Activated CD4-positive, alpha-beta T cell treated with anti-CD3 and anti-CD28 coated beads for 36 hours (primary cell): ENCODE data around the gene MYBL2. TPM values are rescaled to one million over a fixed set of nuclear protein-coding genes. Genes with fewer than 3 reads are reported as not detected.
A peak's percentile ranks its signal among the peaks of the same experiment; 100 is the strongest.

Experiments
- ATAC-seq: fragments of 200-7000 bp; cut with Tn5 transposase; one replicate; pipeline ENCODE4 v1.10.0; 2021; ENCODE audit warnings: mild to moderate bottlenecking, moderate library complexity
- CTCF ChIA-PET: fragments of 350-600 bp; sonication (Branson Sonifier 250); formaldehyde crosslinking; loops from one replicate; lab custom pipeline; 2021; ENCODE audit warnings: antibody characterized with exemption; lab: Charles Lee
- POLR2A ChIA-PET: fragments of 350-600 bp; sonication (Branson Sonifier 250); formaldehyde crosslinking; loops from one replicate; lab custom pipeline; 2021; ENCODE audit warnings: antibody characterized with exemption, inconsistent platforms; lab: Charles Lee
- DNase-seq: peaks from one replicate; pipeline ENCODE4 v3.0.0-alpha.2; 2020
- H3K27ac Mint-ChIP-seq: one replicate; pipeline ENCODE4 v1.8.0; 2021; ENCODE audit warnings: mixed read lengths
- H3K27me3 Mint-ChIP-seq: one replicate; pipeline ENCODE4 v1.8.0; 2021; ENCODE audit warnings: mixed read lengths
- H3K36me3 Mint-ChIP-seq: one replicate; pipeline ENCODE4 v1.8.0; 2021; ENCODE audit warnings: low read depth, mixed read lengths
- H3K4me1 Mint-ChIP-seq: one replicate; pipeline ENCODE4 v1.8.0; 2021; ENCODE audit warnings: mixed read lengths
- H3K4me3 Mint-ChIP-seq: one replicate; pipeline ENCODE4 v1.8.0; 2021; ENCODE audit warnings: mild to moderate bottlenecking, moderate library complexity, mixed read lengths
- H3K9me3 Mint-ChIP-seq: one replicate; pipeline ENCODE4 v1.8.0; 2021; ENCODE audit warnings: low read depth, mixed read lengths
- intact Hi-C, 2 experiments: fragments of 100-400 bp; cut with DNase I in 1 of 2; cut with micrococcal nuclease in 1 of 2; formaldehyde crosslinking; loops; one replicate each; pipeline versions ENCODE4 v1.14.2 to v1.15.1; 2022 to 2024; cut with DNase I, micrococcal nuclease
- total RNA-seq, 2 experiments: library from RNA; stranded (reverse); gene quantifications; one replicate each; pipeline ENCODE4 v1.2.3, GENCODE V29; 2021

Gene MYBL2
- total RNA-seq, 2 experiments from 2014 or later = 99.8 to 113 TPM

DNA sequence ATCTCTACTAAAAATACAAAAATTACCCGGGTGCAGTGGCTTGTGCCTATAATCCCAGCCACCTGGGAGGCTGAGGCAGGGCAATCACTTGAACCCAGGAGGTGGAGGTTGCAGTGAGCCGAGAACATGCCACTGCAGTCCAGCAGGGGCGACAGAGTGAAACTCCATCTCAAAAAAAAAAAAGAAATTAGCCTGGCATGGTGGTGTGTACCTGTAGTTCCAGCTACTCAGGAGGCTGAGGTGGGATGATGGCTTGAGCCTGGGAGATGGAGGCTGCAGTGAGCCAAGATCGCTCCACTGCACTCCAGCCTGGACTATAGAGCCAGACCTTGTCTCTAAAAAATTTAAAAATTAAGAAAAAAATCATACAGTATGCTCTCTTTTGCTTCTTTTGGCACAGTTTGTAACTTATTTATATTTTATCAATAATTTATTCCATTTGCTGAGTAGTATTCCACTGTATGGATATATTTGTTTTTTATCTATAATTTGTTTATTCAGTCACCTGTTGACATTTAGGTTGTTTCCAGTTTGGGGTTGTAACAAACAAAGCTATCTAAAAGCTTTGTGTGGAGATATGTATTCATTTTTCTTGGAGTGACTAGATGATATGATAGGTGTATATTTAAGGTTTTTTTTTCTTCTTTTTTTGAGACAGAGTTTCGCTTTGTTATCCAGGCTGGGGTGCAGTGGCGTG lies 8.0 kb upstream of the MYBL2 start:
- H3K27ac Mint-ChIP-seq = no peak overlapping the region
- peak overlapping the region; percentile 92 for H3K4me3 Mint-ChIP-seq
- peaks cover 5% of the 10 kb centered on the region for H3K4me1 Mint-ChIP-seq
- H3K9me3 Mint-ChIP-seq = no peaks in the 10 kb centered on the region
- ATAC-seq (no peak), DNase-seq (peak; percentile 14)
- H3K36me3 Mint-ChIP-seq = no peaks in the 10 kb centered on the region
- CTCF ChIA-PET = interaction anchor here (0.6 to 1.2 kb wide), 3 partner anchors 9 to 89 kb away, joined by 3 read pairs; no protein-coding TSS in a partner anchor
- intact Hi-C loops = no loop called here
- H3K27me3 Mint-ChIP-seq = no peaks in the 10 kb centered on the region
- POLR2A ChIA-PET = interaction anchor here (0.7 to 0.9 kb wide), 2 partner anchors 68 to 93 kb away, joined by 3 read pairs; partner anchors contain the start of gene IFT52

DNA sequence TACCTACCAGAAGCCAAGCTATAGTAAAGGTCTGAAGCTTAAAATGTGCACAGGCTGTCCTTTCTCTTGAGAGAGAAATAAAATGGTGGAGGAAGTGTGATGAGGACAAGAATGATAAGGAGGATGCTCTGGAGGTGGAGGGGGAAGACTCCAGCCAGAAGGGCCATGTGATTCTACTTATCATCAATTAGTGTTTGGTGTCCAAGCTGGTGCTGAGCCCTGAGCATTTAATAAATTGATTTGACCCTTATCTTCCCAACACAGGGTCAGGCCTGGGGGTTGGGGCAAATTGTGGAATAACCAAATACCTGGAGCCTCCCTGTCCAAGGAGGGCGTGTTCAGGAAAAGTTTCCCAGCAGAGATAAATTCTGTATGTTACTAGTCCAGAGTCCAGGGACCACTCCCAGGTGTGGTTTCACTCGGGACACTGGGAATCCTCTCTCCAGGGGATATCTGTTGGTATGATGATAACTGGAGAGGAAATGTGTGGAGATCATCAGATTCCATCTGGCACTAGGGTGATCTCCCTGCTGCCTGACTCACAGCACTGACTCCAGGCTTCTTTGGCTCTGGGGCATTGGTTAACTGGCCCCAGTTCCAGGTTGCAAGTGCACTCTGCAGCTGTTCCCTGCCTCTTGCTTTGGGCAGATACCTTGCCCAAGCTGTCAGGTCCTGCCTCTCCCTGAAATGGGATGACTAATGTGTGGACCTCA lies 3.8 kb upstream of the MYBL2 start:
- no peaks in the 10 kb centered on the region for H3K9me3 Mint-ChIP-seq
- H3K36me3 Mint-ChIP-seq = no peaks in the 10 kb centered on the region
- intact Hi-C loops = no loop called here
- ATAC-seq (no peak), DNase-seq (no peak)
- peaks cover 5% of the 10 kb centered on the region for H3K27me3 Mint-ChIP-seq
- H3K4me3 Mint-ChIP-seq = no peak overlapping the region
- peaks cover 4% of the 10 kb centered on the region for H3K4me1 Mint-ChIP-seq
- POLR2A ChIA-PET = no interaction called here
- no peak overlapping the region for H3K27ac Mint-ChIP-seq
- CTCF ChIA-PET = interaction anchor here (0.6 to 0.7 kb wide), 3 partner anchors 8 to 176 kb away, joined by 3 to 4 read pairs (median 3); no protein-coding TSS in a partner anchor

DNA sequence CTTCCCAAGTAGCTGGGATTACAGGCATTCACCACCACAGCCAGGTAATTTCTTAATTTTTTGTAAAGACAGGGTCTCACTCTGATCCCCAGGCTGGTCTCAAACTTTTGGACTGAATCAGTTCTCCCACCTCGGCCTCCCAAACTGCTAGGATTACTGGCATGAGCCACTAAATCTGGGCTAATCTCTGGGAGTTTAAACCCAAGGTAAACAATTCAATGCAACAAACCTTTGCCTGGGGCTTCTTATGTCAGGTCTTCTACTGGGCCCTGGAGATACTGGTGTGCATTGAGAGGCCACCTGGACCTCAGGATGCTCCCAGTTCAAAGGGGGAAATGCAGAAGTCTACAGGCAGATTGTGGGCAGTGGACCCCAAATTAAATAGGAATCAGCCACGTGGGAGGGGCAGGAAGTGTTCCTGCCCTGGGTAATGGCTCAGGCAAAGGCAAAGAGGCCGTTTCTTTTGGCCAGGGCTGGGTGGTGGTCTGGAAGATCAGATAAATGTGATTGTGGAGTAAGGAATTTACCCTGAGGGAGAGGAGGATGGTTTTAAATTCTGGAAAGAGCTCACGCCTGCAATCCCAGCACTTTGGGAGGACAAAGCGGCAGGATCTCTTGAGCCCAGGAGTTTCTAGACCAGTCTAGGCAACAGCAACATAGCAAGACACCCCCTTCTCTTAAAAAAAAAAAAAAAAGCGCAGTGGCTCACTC lies 1.3 kb upstream of the MYBL2 start:
- Mint-ChIP-seq H3K4me1 (peaks cover 2% of the 10 kb centered on the region), H3K36me3 (peaks cover 15% of the 10 kb centered on the region), H3K9me3 (no peaks in the 10 kb centered on the region), H3K27ac (no peak overlapping the region), H3K27me3 (peaks cover 11% of the 10 kb centered on the region), H3K4me3 (no peak overlapping the region)
- CTCF ChIA-PET = interaction anchor here (0.7 kb wide), 2 partner anchors 39 to 76 kb away, joined by 3 read pairs; no protein-coding TSS in a partner anchor
- DNase-seq (no peak), ATAC-seq (no peak)
- POLR2A ChIA-PET = interaction anchor here (0.6 kb wide), 1 partner anchor 91 kb away, joined by 4 read pairs; no protein-coding TSS in a partner anchor
- intact Hi-C loops = loop anchor here in 1 of 2 experiments (2.0 kb wide), 1 partner anchor 75 kb away; the partner anchor contains the start of gene IFT52

DNA sequence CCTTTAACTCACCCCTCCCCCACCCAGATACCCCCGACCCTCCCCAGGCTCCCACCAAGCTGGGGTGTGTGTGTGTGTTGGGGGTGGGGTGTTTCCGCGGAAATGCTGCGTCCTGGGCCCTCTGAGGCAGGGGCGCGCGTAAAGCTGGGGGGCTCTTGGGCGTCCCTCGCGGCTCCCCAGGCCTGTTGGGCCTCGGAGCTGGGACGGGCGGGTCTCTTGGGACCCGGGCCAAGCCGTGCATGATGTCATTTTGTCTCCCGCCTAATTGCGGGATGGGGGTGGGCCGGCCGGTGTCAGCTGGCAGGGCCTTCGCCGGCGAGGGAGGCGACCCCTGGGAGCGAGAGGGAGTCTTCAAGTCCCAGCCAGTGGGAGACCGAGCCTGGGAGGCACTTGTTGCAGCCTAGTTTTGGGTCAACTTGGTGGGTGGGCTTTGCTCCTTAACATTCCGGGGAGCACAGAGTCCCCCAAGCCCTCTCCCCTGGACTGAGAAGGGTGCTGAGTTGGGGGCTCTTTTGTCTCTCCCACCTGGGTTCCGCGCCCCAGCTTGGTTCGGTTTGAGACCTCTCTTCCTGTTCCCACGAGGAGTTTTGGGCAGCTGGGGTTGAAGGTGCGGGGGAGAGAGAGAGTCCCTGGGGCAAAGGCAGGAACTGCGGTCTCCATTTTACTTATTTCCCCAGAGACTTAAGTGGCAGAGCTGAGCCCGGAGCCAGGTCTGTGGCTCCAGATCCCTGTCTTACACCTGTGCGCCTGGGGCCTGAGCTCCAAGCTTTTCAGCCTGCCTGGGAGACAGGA lies 623 bp downstream of the MYBL2 start:
- peak; percentile 29 for ATAC-seq
- peak; percentile 58 for DNase-seq
- H3K4me3 Mint-ChIP-seq = peak overlapping the region; percentile 83
- peaks cover 11% of the 10 kb centered on the region for H3K27me3 Mint-ChIP-seq
- intact Hi-C loops = loop anchor here (1.0 to 2.0 kb wide), 5 partner anchors 77 to 544 kb away; partner anchors contain the start of gene IFT52 (in 2 of the 2)
- H3K4me1 Mint-ChIP-seq = peaks cover 2% of the 10 kb centered on the region
- ChIA-PET CTCF (interaction anchor here (0.6 to 1.2 kb wide), 3 partner anchors 8 to 423 kb away, joined by 3 read pairs; no protein-coding TSS in a partner anchor), POLR2A (interaction anchor here (0.6 to 1.1 kb wide), 3 partner anchors 155 to 543 kb away, joined by 3 to 5 read pairs (median 3); partner anchors contain the start of genes OSER1 and SRSF6)
- H3K36me3 Mint-ChIP-seq = peaks cover 29% of the 10 kb centered on the region
- no peaks in the 10 kb centered on the region for H3K9me3 Mint-ChIP-seq
- H3K27ac Mint-ChIP-seq = peak overlapping the region; percentile 58

DNA sequence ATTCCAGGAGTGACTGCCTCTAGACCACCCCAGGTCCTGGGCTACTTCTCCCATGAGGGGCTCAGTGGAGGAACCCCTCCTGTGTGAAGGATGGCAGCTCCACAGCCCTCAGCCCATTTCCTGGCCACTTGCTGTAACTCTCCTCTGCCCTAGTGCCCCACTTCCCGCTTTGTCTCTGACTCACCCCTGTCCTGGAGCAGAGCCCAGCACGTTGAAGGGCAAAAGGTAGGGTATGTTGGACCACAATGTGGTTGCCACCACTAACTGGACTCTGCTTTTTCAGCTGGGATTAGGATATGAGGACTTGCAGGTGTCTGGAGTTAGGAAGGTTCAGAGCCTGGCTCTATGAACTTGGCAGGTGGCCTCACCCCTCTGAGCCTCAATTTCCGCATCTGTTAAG lies 2.4 kb downstream of the MYBL2 start:
- Mint-ChIP-seq H3K36me3 (peaks cover 38% of the 10 kb centered on the region), H3K27me3 (peaks cover 11% of the 10 kb centered on the region), H3K4me1 (peaks cover 2% of the 10 kb centered on the region), H3K9me3 (peaks cover 2% of the 10 kb centered on the region), H3K27ac (no peak overlapping the region), H3K4me3 (no peak overlapping the region)
- ChIA-PET CTCF (no interaction called here), POLR2A (interaction anchor here (1.0 kb wide), 1 partner anchor 82 kb away, joined by 4 read pairs; no protein-coding TSS in a partner anchor)
- intact Hi-C loops = no loop called here
- DNase-seq (no peak), ATAC-seq (no peak)

DNA sequence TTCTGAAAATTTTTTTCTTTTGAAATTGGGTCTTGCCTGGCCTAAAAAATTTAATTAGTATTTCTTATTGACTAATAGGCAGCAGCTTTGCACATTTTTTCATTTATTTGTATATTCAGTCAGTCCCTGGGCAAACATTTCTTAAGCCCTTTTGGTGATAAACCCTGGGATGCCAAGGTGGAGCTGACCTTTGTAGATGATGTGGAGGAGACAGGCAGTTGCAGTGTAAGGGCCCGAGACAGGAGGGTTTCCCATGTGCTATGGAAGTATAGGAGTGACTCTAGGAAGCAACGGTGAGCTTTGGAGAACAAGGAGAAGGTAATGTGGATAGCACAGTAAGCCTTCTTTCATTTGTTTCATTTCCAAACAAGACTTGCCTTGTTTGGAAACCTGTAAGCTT lies 3.5 kb downstream of the MYBL2 start:
- Mint-ChIP-seq H3K4me1 (peaks cover 2% of the 10 kb centered on the region), H3K36me3 (peaks cover 43% of the 10 kb centered on the region), H3K4me3 (no peak overlapping the region), H3K27ac (no peak overlapping the region), H3K27me3 (peaks cover 11% of the 10 kb centered on the region), H3K9me3 (peaks cover 2% of the 10 kb centered on the region)
- intact Hi-C loops = no loop called here
- CTCF ChIA-PET = interaction anchor here (0.6 to 1.0 kb wide), 4 partner anchors 8 to 231 kb away, joined by 3 to 4 read pairs (median 3); no protein-coding TSS in a partner anchor
- ATAC-seq (no peak), DNase-seq (no peak)
- POLR2A ChIA-PET = interaction anchor here (0.7 to 1.1 kb wide), 4 partner anchors 11 to 852 kb away, joined by 3 to 4 read pairs (median 3); partner anchors contain the start of gene SERINC3

DNA sequence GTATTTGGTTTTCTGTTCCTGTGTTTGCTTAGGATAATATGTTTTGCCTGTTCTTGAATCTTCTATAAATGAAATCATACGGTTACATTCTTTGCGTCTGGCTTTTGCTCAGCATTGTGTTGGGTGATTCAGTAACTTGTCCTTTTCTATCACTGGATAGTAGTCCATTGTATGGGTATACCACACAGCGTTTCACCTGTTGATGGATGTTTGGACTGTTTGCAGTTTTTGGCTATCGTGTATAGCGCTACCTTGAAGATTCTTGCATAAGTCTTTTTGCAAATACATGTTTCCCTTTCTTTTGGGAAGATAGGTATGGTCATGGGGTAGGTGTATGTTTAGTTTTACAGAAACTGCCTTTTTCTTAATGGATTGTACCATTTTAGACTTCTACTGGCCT lies 9.5 kb downstream of the MYBL2 start:
- CTCF ChIA-PET = no interaction called here

DNA sequence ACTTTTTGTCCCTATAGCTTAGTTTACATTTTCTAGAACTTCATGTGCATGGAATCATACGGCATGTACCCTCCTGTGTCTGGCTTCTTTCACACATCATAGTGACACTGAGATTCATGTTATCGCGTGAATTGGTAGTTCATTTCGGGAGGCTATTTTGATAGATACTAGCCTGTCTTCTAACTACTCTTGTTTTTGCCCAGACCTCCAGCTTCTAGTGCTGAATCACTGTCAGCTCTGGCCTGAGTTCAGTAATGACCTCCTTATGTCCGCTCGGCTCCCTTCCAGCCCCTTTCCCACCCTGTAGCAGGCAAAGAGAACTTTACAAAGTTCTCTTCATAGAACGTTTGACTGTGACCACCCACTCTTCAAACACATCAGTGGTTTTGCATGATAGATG lies 14.1 kb downstream of the MYBL2 start:
- CTCF ChIA-PET = interaction anchor here (0.9 kb wide), 1 partner anchor 69 kb away, joined by 3 read pairs; no protein-coding TSS in a partner anchor

More for the DNA sequence above, 9.5 kb downstream of the MYBL2 start:
- intact Hi-C loops = no loop called here
- H3K4me3 Mint-ChIP-seq = no peak overlapping the region
- POLR2A ChIA-PET = interaction anchor here (0.7 kb wide), 1 partner anchor 55 kb away, joined by 3 read pairs; no protein-coding TSS in a partner anchor
- ATAC-seq (no peak), DNase-seq (no peak)
- no peak overlapping the region for H3K27ac Mint-ChIP-seq
- peaks cover 4% of the 10 kb centered on the region for H3K4me1 Mint-ChIP-seq
- H3K9me3 Mint-ChIP-seq = peaks cover 2% of the 10 kb centered on the region
- H3K27me3 Mint-ChIP-seq = no peaks in the 10 kb centered on the region
- peaks cover 49% of the 10 kb centered on the region for H3K36me3 Mint-ChIP-seq

DNA sequence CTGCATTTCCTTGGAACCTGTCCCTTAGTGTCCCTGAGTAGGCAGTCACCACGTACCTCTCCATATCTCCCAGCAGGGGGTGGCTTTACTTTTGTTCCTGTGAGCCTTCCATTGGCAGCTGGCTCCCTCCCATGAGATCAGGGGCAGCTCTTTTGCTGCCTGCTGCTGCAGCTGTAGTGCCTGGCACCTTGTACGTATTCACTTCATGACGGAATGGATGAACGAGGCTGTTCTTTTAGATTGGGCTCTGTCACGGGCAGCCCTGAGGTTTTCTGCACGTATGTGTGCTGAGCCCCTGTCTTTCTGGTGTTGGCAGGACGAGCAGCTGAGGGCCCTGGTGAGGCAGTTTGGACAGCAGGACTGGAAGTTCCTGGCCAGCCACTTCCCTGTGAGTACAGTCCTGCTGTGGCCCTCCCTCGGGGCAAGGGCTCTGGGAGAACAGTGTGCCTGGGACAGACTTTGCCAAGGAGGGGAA lies 14.6 kb downstream of the MYBL2 start:
- Mint-ChIP-seq H3K27ac (no peak overlapping the region), H3K4me3 (no peak overlapping the region), H3K27me3 (no peaks in the 10 kb centered on the region), H3K36me3 (peaks cover 34% of the 10 kb centered on the region), H3K9me3 (no peaks in the 10 kb centered on the region), H3K4me1 (peaks cover 13% of the 10 kb centered on the region)
- peak; percentile 42 for ATAC-seq
- CTCF ChIA-PET = interaction anchor here (0.9 to 1.1 kb wide), 2 partner anchors 10 to 68 kb away, joined by 3 to 6 read pairs; no protein-coding TSS in a partner anchor
- intact Hi-C loops = no loop called here
- peak; percentile 11 for DNase-seq
- POLR2A ChIA-PET = interaction anchor here (1.4 kb wide), 1 partner anchor 11 kb away, joined by 3 read pairs; no protein-coding TSS in a partner anchor

More for the DNA sequence above, 14.1 kb downstream of the MYBL2 start:
- H3K27me3 Mint-ChIP-seq = no peaks in the 10 kb centered on the region
- ATAC-seq (no peak), DNase-seq (no peak)
- H3K9me3 Mint-ChIP-seq = no peaks in the 10 kb centered on the region
- POLR2A ChIA-PET = interaction anchor here (1.4 kb wide), 1 partner anchor 10 kb away, joined by 3 read pairs; no protein-coding TSS in a partner anchor
- H3K4me1 Mint-ChIP-seq = peaks cover 13% of the 10 kb centered on the region
- intact Hi-C loops = no loop called here
- no peak overlapping the region for H3K4me3 Mint-ChIP-seq
- no peak overlapping the region for H3K27ac Mint-ChIP-seq
- peaks cover 33% of the 10 kb centered on the region for H3K36me3 Mint-ChIP-seq

DNA sequence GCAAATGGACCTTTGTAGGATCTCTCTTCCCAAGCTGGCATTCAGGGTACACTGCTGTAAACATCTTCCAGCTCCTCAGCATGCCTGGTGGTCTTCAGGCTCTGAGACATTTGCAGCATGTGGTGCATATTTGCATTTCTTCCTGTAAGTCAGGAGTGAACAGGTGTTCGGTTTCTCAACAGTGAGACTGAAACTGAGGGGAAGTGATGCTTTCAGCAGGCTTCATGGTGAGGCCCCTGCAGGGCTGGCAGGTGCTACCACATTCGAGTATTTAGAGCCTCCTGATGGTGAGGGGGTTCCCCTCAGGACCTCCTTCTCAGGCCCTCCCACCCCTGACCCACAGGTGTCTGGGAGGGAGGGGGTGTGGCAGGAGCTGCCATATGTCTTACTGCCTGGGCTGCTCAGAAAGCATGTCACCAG lies 15.1 kb downstream of the MYBL2 start:
- Mint-ChIP-seq H3K4me1 (peaks cover 13% of the 10 kb centered on the region), H3K27ac (no peak overlapping the region), H3K9me3 (no peaks in the 10 kb centered on the region), H3K4me3 (no peak overlapping the region), H3K27me3 (no peaks in the 10 kb centered on the region), H3K36me3 (peaks cover 35% of the 10 kb centered on the region)
- ATAC-seq (peak; percentile 85), DNase-seq (peak; percentile 39)
- CTCF ChIA-PET = interaction anchor here (0.9 to 1.1 kb wide), 2 partner anchors 10 to 68 kb away, joined by 3 to 6 read pairs; no protein-coding TSS in a partner anchor
- intact Hi-C loops = no loop called here
- POLR2A ChIA-PET = interaction anchor here (1.4 kb wide), 1 partner anchor 12 kb away, joined by 3 read pairs; no protein-coding TSS in a partner anchor
